ENCODE data around the gene HMGN5. TPM values are rescaled to one million over a fixed set of nuclear protein-coding genes. Genes with fewer than 3 reads are reported as not detected.

Gene HMGN5
- total RNA-seq, 2 donors from 2014 or later: 5.6 to 63.5 TPM

DNA sequence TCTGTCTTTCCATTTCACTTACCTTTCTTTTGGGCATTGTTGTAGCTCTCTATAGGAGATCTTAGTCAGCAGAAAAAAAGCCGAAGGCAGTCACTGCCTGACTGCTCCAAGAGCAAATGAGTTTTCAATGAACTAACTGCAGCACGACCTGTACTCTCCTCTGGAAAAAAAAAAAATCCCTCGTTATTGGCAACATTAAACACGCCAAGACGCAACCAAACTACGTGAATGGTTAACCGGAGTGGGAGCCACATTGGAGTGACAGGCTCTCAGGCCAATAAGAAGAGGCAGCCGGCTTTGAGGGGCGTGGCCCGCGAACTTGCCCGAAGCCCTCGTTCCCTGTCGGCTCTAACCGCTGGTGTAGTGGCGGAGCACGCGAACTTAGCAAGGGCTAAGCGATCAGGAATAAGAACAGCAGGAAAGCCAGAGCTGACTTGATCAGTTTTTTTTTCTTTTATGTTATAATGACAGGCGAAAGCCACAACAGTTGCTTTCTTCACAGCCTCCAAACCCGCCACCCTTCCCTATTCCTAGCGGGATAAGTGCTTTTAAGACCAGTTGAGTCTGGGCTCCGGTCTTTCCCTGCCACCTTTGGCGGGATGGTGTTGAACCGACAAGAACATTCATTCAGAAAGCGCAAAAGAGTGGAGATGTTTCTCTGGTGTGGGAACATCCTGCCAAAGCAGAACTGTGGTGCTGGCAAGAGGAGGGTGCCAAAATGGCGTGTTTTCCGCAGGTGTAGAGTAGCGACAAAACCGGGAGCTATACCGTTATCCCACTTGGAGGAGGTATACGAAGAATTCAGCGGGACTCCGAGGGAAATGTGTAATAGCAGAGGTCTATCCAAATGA, 80.0 kb downstream of the HMGN5 start:
- H3K4me1 ChIP-seq (replicated peaks): no peaks in the 10 kb centered on the region
- peak overlapping the region; percentile 27 to 38 for H3K4me3 ChIP-seq
- 2% methylated on average over 29 of the region's 34 CpGs for WGBS
- H3K27ac ChIP-seq: peak overlapping the region; percentile 61 to 62
- intact Hi-C loops (cut with DNase I): no loop called here
- TF ChIP-seq, protein P1, sequence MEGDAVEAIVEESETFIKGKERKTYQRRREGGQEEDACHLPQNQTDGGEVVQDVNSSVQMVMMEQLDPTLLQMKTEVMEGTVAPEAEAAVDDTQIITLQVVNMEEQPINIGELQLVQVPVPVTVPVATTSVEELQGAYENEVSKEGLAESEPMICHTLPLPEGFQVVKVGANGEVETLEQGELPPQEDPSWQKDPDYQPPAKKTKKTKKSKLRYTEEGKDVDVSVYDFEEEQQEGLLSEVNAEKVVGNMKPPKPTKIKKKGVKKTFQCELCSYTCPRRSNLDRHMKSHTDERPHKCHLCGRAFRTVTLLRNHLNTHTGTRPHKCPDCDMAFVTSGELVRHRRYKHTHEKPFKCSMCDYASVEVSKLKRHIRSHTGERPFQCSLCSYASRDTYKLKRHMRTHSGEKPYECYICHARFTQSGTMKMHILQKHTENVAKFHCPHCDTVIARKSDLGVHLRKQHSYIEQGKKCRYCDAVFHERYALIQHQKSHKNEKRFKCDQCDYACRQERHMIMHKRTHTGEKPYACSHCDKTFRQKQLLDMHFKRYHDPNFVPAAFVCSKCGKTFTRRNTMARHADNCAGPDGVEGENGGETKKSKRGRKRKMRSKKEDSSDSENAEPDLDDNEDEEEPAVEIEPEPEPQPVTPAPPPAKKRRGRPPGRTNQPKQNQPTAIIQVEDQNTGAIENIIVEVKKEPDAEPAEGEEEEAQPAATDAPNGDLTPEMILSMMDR (IDR thresholded peaks at IDR 0.05): no peak
- TF ChIP-seq POLR2AphosphoS5 (IDR thresholded peaks at IDR 0.05): peak; percentile 61
- peak; percentile 39 for TF ChIP-seq POLR2A (IDR thresholded peaks at IDR 0.05)
- H3K27me3 ChIP-seq (replicated peaks; ENCODE audit: insufficient read depth): no peaks in the 10 kb centered on the region
- H3K9me3 ChIP-seq: no peaks in the 10 kb centered on the region
- no peaks in the 10 kb centered on the region for H3K36me3 ChIP-seq
- peak; percentile 88 for DNase-seq (ENCODE audit: low spot score)

DNA sequence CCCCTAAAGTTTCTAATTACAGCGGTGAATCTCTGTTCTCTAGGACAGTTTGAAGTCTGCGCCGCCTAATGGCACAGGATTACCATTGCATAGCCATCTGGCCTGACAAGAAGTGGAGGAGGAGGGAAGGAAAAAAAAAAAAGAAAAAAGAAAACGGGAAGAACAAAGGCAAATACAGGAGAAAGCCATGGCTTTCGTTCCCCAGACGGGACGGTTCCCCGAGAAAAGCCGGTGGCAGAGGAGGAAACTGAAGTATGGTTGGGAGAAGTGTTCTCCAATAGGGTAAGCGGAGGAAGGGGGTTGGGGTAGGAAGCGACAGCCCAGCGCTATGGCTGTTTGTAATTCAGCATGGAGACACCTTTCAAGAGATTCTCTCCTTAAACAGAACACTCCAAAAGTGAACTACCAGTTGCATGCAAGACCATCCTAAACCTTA, 80.8 kb downstream of the HMGN5 start:
- Histone ChIP-seq H3K27me3 (replicated peaks; ENCODE audit: insufficient read depth) (no peaks in the 10 kb centered on the region), H3K4me1 (replicated peaks) (no peaks in the 10 kb centered on the region), H3K4me3 (peak overlapping the region; percentile 27 to 38), H3K36me3 (no peaks in the 10 kb centered on the region), H3K9me3 (no peaks in the 10 kb centered on the region), H3K27ac (peak overlapping the region; percentile 61 to 62)
- intact Hi-C loops (cut with DNase I): no loop called here
- WGBS: under 1% methylated on average over 12 of the region's 12 CpGs
- DNase-seq (ENCODE audit: low spot score): peak; percentile 16
- TF ChIP-seq POLR2A (IDR thresholded peaks at IDR 0.05): no peak
- TF ChIP-seq, protein P1 (IDR thresholded peaks at IDR 0.05): peak in 2 of 4 experiments; percentile 39 to 40

DNA sequence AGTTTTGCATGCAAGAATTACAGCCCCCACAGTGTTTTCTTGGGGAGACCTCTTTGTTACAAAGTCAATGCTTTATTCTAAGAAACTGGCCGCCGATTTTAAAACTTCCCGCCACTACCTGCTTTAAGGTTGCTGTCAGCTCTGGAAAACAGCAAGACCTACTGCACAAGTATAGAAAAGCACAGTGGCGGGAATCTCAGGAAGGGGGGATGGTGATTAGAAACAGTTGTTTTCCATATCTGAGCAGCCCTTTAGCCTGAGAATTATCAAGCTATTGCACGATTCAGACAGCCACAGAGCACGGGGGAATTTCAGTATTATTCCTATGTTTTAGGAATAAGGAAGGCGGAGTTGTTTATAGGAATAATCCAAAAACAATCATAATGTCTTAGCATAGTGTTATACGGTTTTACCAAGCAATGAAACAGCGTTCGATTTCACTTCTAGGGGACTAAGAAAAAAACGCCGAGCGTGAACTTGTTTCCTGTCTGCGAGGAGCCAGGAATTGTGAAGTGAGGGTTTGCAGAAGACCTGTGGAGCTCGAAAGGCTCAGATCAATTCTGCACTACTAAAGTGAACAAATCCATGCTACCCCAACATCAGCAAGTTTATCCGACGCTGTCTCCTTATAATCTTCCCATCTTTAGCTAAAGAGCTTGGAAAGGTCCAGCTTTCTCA, 81.3 kb downstream of the HMGN5 start:
- DNase-seq (ENCODE audit: low spot score): peak; percentile 4
- no peak for TF ChIP-seq POLR2A (IDR thresholded peaks at IDR 0.05)
- TF ChIP-seq POLR2AphosphoS5 (IDR thresholded peaks at IDR 0.05): no peak
- TF ChIP-seq, protein P1 (IDR thresholded peaks at IDR 0.05): no peak
- Histone ChIP-seq H3K4me3 (peak overlapping the region; percentile 27 to 38), H3K27me3 (replicated peaks; ENCODE audit: insufficient read depth) (no peaks in the 10 kb centered on the region), H3K36me3 (no peaks in the 10 kb centered on the region), H3K27ac (peak overlapping the region; percentile 61 to 62), H3K4me1 (replicated peaks) (no peaks in the 10 kb centered on the region), H3K9me3 (no peaks in the 10 kb centered on the region)
- 1% methylated on average over 17 of the region's 17 CpGs for WGBS
- intact Hi-C loops (cut with DNase I): no loop called here

DNA sequence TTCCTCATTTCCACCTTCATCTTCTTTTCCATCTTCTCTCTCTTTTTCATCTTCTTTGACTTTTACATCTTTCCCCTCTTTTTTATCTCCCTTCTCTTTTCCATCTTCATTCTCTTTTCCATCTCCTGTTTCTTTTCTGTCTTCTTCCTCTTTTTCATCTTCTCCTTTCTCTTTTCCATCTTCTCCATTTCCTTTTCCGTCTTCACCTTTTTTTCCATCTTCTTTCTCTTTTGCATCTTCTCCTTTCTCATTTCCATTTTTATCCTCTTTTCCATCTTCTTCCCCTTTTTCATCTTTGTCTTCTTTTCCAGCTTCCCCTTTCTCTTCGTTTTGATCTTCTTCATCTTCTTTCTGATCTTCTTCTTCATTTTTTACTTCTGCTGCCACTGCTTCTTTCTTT, 87.0 kb downstream of the HMGN5 start:
- Histone ChIP-seq H3K4me3 (no peak overlapping the region), H3K27ac (no peak overlapping the region), H3K36me3 (no peaks in the 10 kb centered on the region), H3K9me3 (no peaks in the 10 kb centered on the region), H3K4me1 (replicated peaks) (no peaks in the 10 kb centered on the region), H3K27me3 (replicated peaks; ENCODE audit: insufficient read depth) (no peaks in the 10 kb centered on the region)
- WGBS: 91% methylated on average over 2 of the region's 2 CpGs
- no peak for DNase-seq (ENCODE audit: low spot score)
- intact Hi-C loops (cut with DNase I): no loop called here
- TF ChIP-seq POLR2A (IDR thresholded peaks at IDR 0.05): no peak
- TF ChIP-seq, protein P1 (IDR thresholded peaks at IDR 0.05): no peak
- TF ChIP-seq POLR2AphosphoS5 (IDR thresholded peaks at IDR 0.05): no peak

Data from prostate gland (tissue), 2 donors.